GM23248 (cell line): ENCODE data around the gene MPP3. TPM values are rescaled to one million over a fixed set of nuclear protein-coding genes. Genes with fewer than 3 reads are reported as not detected.

ENCODE experiments used
- DNase-seq: peaks from one replicate; pipeline ENCODE4 v3.0.0-alpha.2; 2015
- H2AFZ ChIP-seq: fragments of 200-600 bp; sonication (generic); 2 replicates; pipeline ENCODE4 v1.6.1; 2016; ENCODE audit warnings: antibody characterized with exemption
- H3F3A ChIP-seq: fragments of 200-600 bp; sonication (generic); 2 replicates; pipeline ENCODE4 v1.6.1; 2016; ENCODE audit warnings: mild to moderate bottlenecking, antibody characterized with exemption, mixed run types; ENCODE audit not compliant: insufficient read depth
- H3K27ac ChIP-seq: fragments of 200-600 bp; sonication (generic); 2 replicates; pipeline ENCODE4 v1.5.1; 2016; ENCODE audit warnings: mild to moderate bottlenecking
- H3K27me3 ChIP-seq: fragments of 200-600 bp; sonication (generic); replicated peaks from 2 replicates; pipeline ENCODE4 v1.6.1; 2016; ENCODE audit warnings: mild to moderate bottlenecking; ENCODE audit not compliant: insufficient read depth
- H3K36me3 ChIP-seq: fragments of 200-600 bp; sonication (generic); 2 replicates; pipeline ENCODE4 v1.6.1; 2016; ENCODE audit warnings: low read depth, mild to moderate bottlenecking
- H3K4me1 ChIP-seq: fragments of 200-600 bp; sonication (generic); 2 replicates; pipeline ENCODE4 v1.6.1; 2016; ENCODE audit warnings: mild to moderate bottlenecking; ENCODE audit not compliant: insufficient read depth
- H3K4me2 ChIP-seq: fragments of 200-600 bp; sonication (generic); one replicate; pipeline ENCODE4 v1.6.1; 2016; ENCODE audit warnings: mild to moderate bottlenecking; ENCODE audit not compliant: unreplicated experiment
- H3K4me3 ChIP-seq: fragments of 200-600 bp; sonication (generic); 2 replicates; pipeline ENCODE4 v1.5.1; 2016; ENCODE audit warnings: mild to moderate bottlenecking
- H3K79me2 ChIP-seq: fragments of 200-600 bp; sonication (generic); 2 replicates; pipeline ENCODE4 v1.6.1; 2016; ENCODE audit warnings: mild to moderate bottlenecking; ENCODE audit not compliant: insufficient read depth
- H3K9ac ChIP-seq: fragments of 200-600 bp; sonication (generic); 2 replicates; pipeline ENCODE4 v1.6.1; 2016; ENCODE audit warnings: mild to moderate bottlenecking
- H3K9me2 ChIP-seq: fragments of 200-600 bp; sonication (generic); 2 replicates; pipeline ENCODE4 v1.6.1; 2016; ENCODE audit warnings: mixed run types, mild to moderate bottlenecking, moderate library complexity; ENCODE audit not compliant: insufficient read depth
- H3K9me3 ChIP-seq: fragments of 200-600 bp; sonication (generic); one replicate; pipeline ENCODE4 v1.6.1; 2017; ENCODE audit warnings: low read depth
- H4K20me1 ChIP-seq: fragments of 200-600 bp; sonication (generic); 2 replicates; pipeline ENCODE4 v1.6.0; 2016; ENCODE audit not compliant: insufficient read depth
- EZH2 ChIP-seq: fragments of 200-600 bp; sonication (generic); IDR thresholded peaks from 2 replicates; pipeline ENCODE4 v1.6.1; 2018; ENCODE audit warnings: antibody characterized with exemption, mild to moderate bottlenecking; ENCODE audit not compliant: insufficient read depth, poor library complexity, severe bottlenecking
- EZH2phosphoT487 ChIP-seq: fragments of 200-600 bp; sonication (generic); IDR thresholded peaks from 2 replicates; pipeline ENCODE4 v1.6.1; 2018; ENCODE audit warnings: antibody characterized with exemption, moderate library complexity, mild to moderate bottlenecking, low read depth; ENCODE audit not compliant: insufficient read depth
- WGBS, 2 experiments: methylation state at CpG; one replicate each; pipeline ENCODE4 v1.1.6; 2015 to 2017; ENCODE audit warnings: low lambda C conversion rate in 2 of 2, low coverage in 1 of 2; ENCODE audit errors: missing lambda C conversion rate in 2 of 2; 5-methylcytosine and 5-hydroxymethylcytosine counted together
- in situ Hi-C: fragments of 300-500 bp; cut with MboI; formaldehyde crosslinking; loops from 2 replicates; pipeline ENCODE4 v1.15.0; 2020
- polyA plus RNA-seq: library from polyadenylated mRNA; unstranded; fragments of >200 nt; fragmentation: Nextera tagmentation; extraction: Ambion mirVana; gene quantifications from 2 replicates; pipeline ENCODE4 v1.2.1, GENCODE V29; 2016
- total RNA-seq: library from RNA; depleted of rRNA; stranded (reverse); fragments of >200 nt; shearing (Covaris generic); gene quantifications from 2 replicates; pipeline ENCODE4 v1.2.3, GENCODE V29; 2014

Gene MPP3
- total and polyA plus RNA-seq, 2 experiments from 2014 or later, result 6.3 to 6.6 TPM

GRCh38 chr17:43861960-43862359 lies 29.0 kb upstream of the MPP3 start:
- no peaks in the 10 kb centered on the region for H3K9me2 ChIP-seq
- peaks cover 50% of the 10 kb centered on the region for H3K27me3 ChIP-seq
- no peak overlapping the region for H3K4me3 ChIP-seq
- no peaks in the 10 kb centered on the region for H3K9me3 ChIP-seq
- WGBS, 2 experiments, result 68 to 79% methylated on average over 9 of the region's 9 CpGs
- H3F3A ChIP-seq, result no peaks in the 10 kb centered on the region
- no peak for DNase-seq
- in situ Hi-C loops, result no loop called here
- H3K4me2 ChIP-seq, result no peak overlapping the region
- no peaks in the 10 kb centered on the region for H3K4me1 ChIP-seq
- H4K20me1 ChIP-seq, result no peaks in the 10 kb centered on the region
- no peaks in the 10 kb centered on the region for H3K79me2 ChIP-seq
- no peak overlapping the region for H3K9ac ChIP-seq
- no peaks in the 10 kb centered on the region for H3K36me3 ChIP-seq
- H3K27ac ChIP-seq, result no peak overlapping the region
- no peak overlapping the region for H2AFZ ChIP-seq
- TF ChIP-seq EZH2, result no peak
- no peak for TF ChIP-seq EZH2phosphoT487

- no peak overlapping the region for H3K4me3 ChIP-seq
- no peaks in the 10 kb centered on the region for H3K4me1 ChIP-seq
- H2AFZ ChIP-seq, result no peak overlapping the region
- no peak overlapping the region for H3K4me2 ChIP-seq
- no peaks in the 10 kb centered on the region for H3K9me2 ChIP-seq
- peaks cover 50% of the 10 kb centered on the region for H3K27me3 ChIP-seq
- no peaks in the 10 kb centered on the region for H4K20me1 ChIP-seq
- H3K79me2 ChIP-seq, result no peaks in the 10 kb centered on the region
- no peaks in the 10 kb centered on the region for H3F3A ChIP-seq
- TF ChIP-seq EZH2phosphoT487 (no peak), EZH2 (no peak)
- no peak overlapping the region for H3K27ac ChIP-seq
- DNase-seq, result no peak
- H3K36me3 ChIP-seq, result no peaks in the 10 kb centered on the region
- 40 to 45% methylated on average over 9 of the region's 9 CpGs for WGBS, 2 experiments
- no peak overlapping the region for H3K9ac ChIP-seq
- in situ Hi-C loops, result no loop called here
- no peaks in the 10 kb centered on the region for H3K9me3 ChIP-seq
Observed at GRCh38 chr17:43860927-43861622, 28.1 kb upstream of the MPP3 start.

- no peaks in the 10 kb centered on the region for H3F3A ChIP-seq
- H4K20me1 ChIP-seq, result no peaks in the 10 kb centered on the region
- TF ChIP-seq EZH2, result no peak
- TF ChIP-seq EZH2phosphoT487, result no peak
- H3K79me2 ChIP-seq, result no peaks in the 10 kb centered on the region
- H3K9me3 ChIP-seq, result no peaks in the 10 kb centered on the region
- peaks cover 58% of the 10 kb centered on the region for H3K27me3 ChIP-seq
- no peaks in the 10 kb centered on the region for H3K36me3 ChIP-seq
- in situ Hi-C loops, result no loop called here
- no peak overlapping the region for H2AFZ ChIP-seq
- H3K27ac ChIP-seq, result no peak overlapping the region
- H3K4me2 ChIP-seq, result no peak overlapping the region
- no peak overlapping the region for H3K9ac ChIP-seq
- peak; percentile 59 for DNase-seq
- WGBS, 2 experiments, result 73 to 82% methylated on average over 12 of the region's 12 CpGs
- H3K4me3 ChIP-seq, result no peak overlapping the region
- no peaks in the 10 kb centered on the region for H3K9me2 ChIP-seq
- H3K4me1 ChIP-seq, result no peaks in the 10 kb centered on the region
Observed at GRCh38 chr17:43860077-43860725, 27.3 kb upstream of the MPP3 start.

GRCh38 chr17:43857957-43858600 lies 25.1 kb upstream of the MPP3 start:
- TF ChIP-seq EZH2 (no peak), EZH2phosphoT487 (no peak)
- Histone ChIP-seq H2AFZ (no peak overlapping the region), H3F3A (no peaks in the 10 kb centered on the region), H3K27ac (no peak overlapping the region), H3K9me3 (no peaks in the 10 kb centered on the region), H4K20me1 (no peaks in the 10 kb centered on the region), H3K36me3 (no peaks in the 10 kb centered on the region), H3K9ac (no peak overlapping the region), H3K79me2 (no peaks in the 10 kb centered on the region), H3K4me2 (no peak overlapping the region), H3K4me1 (no peaks in the 10 kb centered on the region), H3K4me3 (no peak overlapping the region), H3K27me3 (peaks cover 50% of the 10 kb centered on the region), H3K9me2 (no peaks in the 10 kb centered on the region)
- DNase-seq, result no peak
- in situ Hi-C loops, result no loop called here
- WGBS, 2 experiments, result 51 to 53% methylated on average over 12 of the region's 12 CpGs
